CD4-positive, CD25-positive, alpha-beta regulatory T cell (primary cell): ENCODE measurements around the gene DAAM1. TPM values are rescaled to one million over a fixed set of nuclear protein-coding genes. Genes with fewer than 3 reads are reported as not detected.

Experiments used
- ATAC-seq, 2 donors: fragments of 150-1000 bp; cut with Tn5 transposase; one replicate each; pipeline ENCODE4 v1.10.0; 2021; ENCODE audit warnings: low read depth in 2 of 2, moderate number of reproducible peaks in 2 of 2, moderate library complexity in 1 of 2
- DNase-seq, 3 donors: peaks; one replicate each; pipeline versions ENCODE4 v3.0.0 to v3.0.0-alpha.2; 2012 to 2022; ENCODE audit warnings: mixed read lengths in 1 of 3
- H3K27ac ChIP-seq: one replicate; pipeline ENCODE4 v1.7.0; 2013; ENCODE audit warnings: mild to moderate bottlenecking, low read length; ENCODE audit not compliant: insufficient read depth, poor library complexity, severe bottlenecking
- H3K27me3 ChIP-seq: one replicate; pipeline ENCODE4 v1.7.0; 2013; ENCODE audit warnings: low read length; ENCODE audit not compliant: control insufficient read depth, insufficient read depth
- H3K36me3 ChIP-seq: one replicate; pipeline ENCODE4 v1.7.0; 2013; ENCODE audit warnings: mild to moderate bottlenecking, low read length, moderate library complexity; ENCODE audit not compliant: control insufficient read depth, insufficient read depth
- H3K4me1 ChIP-seq: 2 replicates; pipeline ENCODE4 v1.7.0; 2013; ENCODE audit warnings: mild to moderate bottlenecking, low read length; ENCODE audit not compliant: insufficient read depth, control insufficient read depth, poor library complexity, severe bottlenecking
- H3K4me3 ChIP-seq: one replicate; pipeline ENCODE4 v1.7.0; 2013; ENCODE audit warnings: low read depth, mild to moderate bottlenecking, low read length, moderate library complexity
- H3K9me3 ChIP-seq, 2 experiments: 1 replicate in 1 of 2; 2 replicates in 1 of 2; pipeline ENCODE4 v1.7.0; 2013; ENCODE audit warnings: low read length in 2 of 2, mild to moderate bottlenecking in 1 of 2, moderate library complexity in 1 of 2; ENCODE audit not compliant: control insufficient read depth in 2 of 2
- H3K27ac Mint-ChIP-seq, 3 donors: one replicate each; pipeline ENCODE4 v1.8.0; 2020 to 2022; ENCODE audit warnings: mild to moderate bottlenecking in 3 of 3, mixed read lengths in 3 of 3, moderate library complexity in 2 of 3
- H3K27me3 Mint-ChIP-seq: one replicate; pipeline ENCODE4 v1.8.0; 2022; ENCODE audit warnings: mild to moderate bottlenecking, mixed read lengths
- H3K36me3 Mint-ChIP-seq: one replicate; pipeline ENCODE4 v1.8.0; 2020; ENCODE audit warnings: mixed read lengths
- H3K4me1 Mint-ChIP-seq, 4 donors: one replicate each; pipeline ENCODE4 v1.8.0; 2020 to 2022; ENCODE audit warnings: mixed read lengths in 4 of 4, mild to moderate bottlenecking in 1 of 4
- H3K4me3 Mint-ChIP-seq, 4 donors: one replicate each; pipeline ENCODE4 v1.8.0; 2020 to 2022; ENCODE audit warnings: mild to moderate bottlenecking in 4 of 4, mixed read lengths in 4 of 4, moderate library complexity in 3 of 4
- H3K9me3 Mint-ChIP-seq, 7 donors: one replicate each; pipeline ENCODE4 v1.8.0; 2020 to 2022; ENCODE audit warnings: mixed read lengths in 7 of 7, mild to moderate bottlenecking in 3 of 7, moderate library complexity in 2 of 7
- polyA plus RNA-seq, 4 donors: library from polyadenylated mRNA; unstranded; fragments of 300-500 nt; fragmentation: Illumina TruSeq; gene quantifications; one replicate each; pipeline ENCODE4 v1.2.3, GENCODE V29; 2021
- total RNA-seq: library from RNA; stranded (reverse); gene quantifications from one replicate; pipeline ENCODE4 v1.2.3, GENCODE V29; 2022

The DAAM1 gene
- total and polyA plus RNA-seq, 5 donors from 2014 or later: 6.1 to 36.5 (median 11.2) TPM

DNA sequence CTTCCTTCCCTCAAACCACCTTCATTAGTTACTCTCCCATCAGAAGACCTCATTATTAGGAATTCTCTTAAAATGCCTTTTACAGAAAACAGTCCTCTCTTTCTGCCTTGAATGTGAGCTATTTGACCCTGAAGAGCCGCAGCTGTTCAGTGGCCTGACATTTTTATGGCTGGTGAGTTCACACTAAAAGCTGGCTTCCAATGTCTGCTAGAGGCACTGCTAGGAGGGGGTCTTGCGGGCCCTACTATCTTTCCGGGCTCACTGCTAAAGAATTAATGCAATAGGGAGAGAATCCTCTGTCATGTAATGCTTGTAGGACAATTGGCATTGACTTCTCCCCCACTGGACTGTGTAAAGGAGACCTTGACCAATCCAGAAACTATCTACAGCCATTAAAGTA, 189.0 kb downstream of the DAAM1 start:
- peaks cover 0 to 5% (median 0%) of the 10 kb centered on the region in 7 donors for H3K9me3 Mint-ChIP-seq
- ATAC-seq (no peak), DNase-seq (no peak)
- no peak overlapping the region for H3K27ac Mint-ChIP-seq
- H3K27me3 Mint-ChIP-seq: peaks cover 29% of the 10 kb centered on the region
- no peaks in the 10 kb centered on the region for H3K27me3 ChIP-seq
- H3K4me3 Mint-ChIP-seq: peak overlapping the region in 1 of 4 donors; percentile 2
- no peaks in the 10 kb centered on the region for H3K4me1 Mint-ChIP-seq
- no peaks in the 10 kb centered on the region for H3K9me3 ChIP-seq
- H3K36me3 Mint-ChIP-seq: no peaks in the 10 kb centered on the region
- no peaks in the 10 kb centered on the region for H3K36me3 ChIP-seq
- H3K27ac ChIP-seq: no peak overlapping the region
- no peaks in the 10 kb centered on the region for H3K4me1 ChIP-seq
- H3K4me3 ChIP-seq: no peak overlapping the region

GRCh38 chr14:59377991-59378601, 189.6 kb downstream of the DAAM1 start:
- Histone ChIP-seq H3K4me1 (no peaks in the 10 kb centered on the region), H3K27ac (no peak overlapping the region), H3K36me3 (no peaks in the 10 kb centered on the region), H3K9me3 (no peaks in the 10 kb centered on the region), H3K27me3 (no peaks in the 10 kb centered on the region), H3K4me3 (no peak overlapping the region)
- ATAC-seq: no peak
- Mint-ChIP-seq H3K4me3 (no peak overlapping the region), H3K4me1 (no peaks in the 10 kb centered on the region), H3K36me3 (no peaks in the 10 kb centered on the region), H3K27ac (no peak overlapping the region), H3K9me3 (peaks cover 0 to 7% (median 0%) of the 10 kb centered on the region in 7 donors), H3K27me3 (peaks cover 29% of the 10 kb centered on the region)
- no peak for DNase-seq

- Histone ChIP-seq H3K9me3 (no peaks in the 10 kb centered on the region), H3K4me3 (no peak overlapping the region), H3K4me1 (no peaks in the 10 kb centered on the region), H3K36me3 (no peaks in the 10 kb centered on the region), H3K27me3 (peaks cover 1% of the 10 kb centered on the region), H3K27ac (no peak overlapping the region)
- Mint-ChIP-seq H3K27ac (no peak overlapping the region), H3K4me3 (no peak overlapping the region), H3K27me3 (peaks cover 12% of the 10 kb centered on the region), H3K36me3 (no peaks in the 10 kb centered on the region), H3K4me1 (no peaks in the 10 kb centered on the region), H3K9me3 (peaks cover 0 to 5% (median 2%) of the 10 kb centered on the region in 7 donors)
- DNase-seq (no peak), ATAC-seq (no peak)
Observed at GRCh38 chr14:59389936-59390335, 201.5 kb downstream of the DAAM1 start.

- H3K27me3 ChIP-seq: peaks cover 1% of the 10 kb centered on the region
- ATAC-seq: no peak
- Mint-ChIP-seq H3K4me1 (no peaks in the 10 kb centered on the region), H3K9me3 (peaks cover 0 to 8% (median 3%) of the 10 kb centered on the region in 7 donors), H3K27ac (no peak overlapping the region), H3K27me3 (peaks cover 11% of the 10 kb centered on the region), H3K4me3 (no peak overlapping the region), H3K36me3 (no peaks in the 10 kb centered on the region)
- H3K4me1 ChIP-seq: no peaks in the 10 kb centered on the region
- H3K27ac ChIP-seq: no peak overlapping the region
- H3K4me3 ChIP-seq: no peak overlapping the region
- no peak for DNase-seq
- no peaks in the 10 kb centered on the region for H3K9me3 ChIP-seq
- no peaks in the 10 kb centered on the region for H3K36me3 ChIP-seq
Observed at GRCh38 chr14:59391388-59391787, 202.9 kb downstream of the DAAM1 start.

- peaks cover 0 to 9% (median 4%) of the 10 kb centered on the region in 4 donors for H3K4me1 Mint-ChIP-seq
- H3K36me3 Mint-ChIP-seq: no peaks in the 10 kb centered on the region
- ATAC-seq (no peak), DNase-seq (no peak)
- no peak overlapping the region for H3K27ac ChIP-seq
- no peak overlapping the region for H3K4me3 Mint-ChIP-seq
- H3K27ac Mint-ChIP-seq: no peak overlapping the region
- H3K9me3 Mint-ChIP-seq: peaks cover 0 to 15% (median 3%) of the 10 kb centered on the region in 7 donors
- no peaks in the 10 kb centered on the region for H3K27me3 ChIP-seq
- no peaks in the 10 kb centered on the region for H3K4me1 ChIP-seq
- peaks cover 5% of the 10 kb centered on the region for H3K27me3 Mint-ChIP-seq
- H3K36me3 ChIP-seq: no peaks in the 10 kb centered on the region
- no peaks in the 10 kb centered on the region for H3K9me3 ChIP-seq
- no peak overlapping the region for H3K4me3 ChIP-seq
Observed at GRCh38 chr14:59394268-59394667, 205.8 kb downstream of the DAAM1 start.

- no peak for DNase-seq
- Mint-ChIP-seq H3K36me3 (no peaks in the 10 kb centered on the region), H3K4me1 (peaks cover 0 to 10% (median 5%) of the 10 kb centered on the region in 4 donors), H3K9me3 (peaks cover 0 to 13% (median 3%) of the 10 kb centered on the region in 7 donors), H3K4me3 (no peak overlapping the region), H3K27me3 (peaks cover 5% of the 10 kb centered on the region), H3K27ac (no peak overlapping the region)
- Histone ChIP-seq H3K36me3 (no peaks in the 10 kb centered on the region), H3K4me1 (no peaks in the 10 kb centered on the region), H3K27ac (no peak overlapping the region), H3K27me3 (no peaks in the 10 kb centered on the region), H3K4me3 (no peak overlapping the region), H3K9me3 (no peaks in the 10 kb centered on the region)
- no peak for ATAC-seq
Observed at GRCh38 chr14:59395672-59396071, 207.2 kb downstream of the DAAM1 start.

GRCh38 chr14:59398841-59399240, 210.4 kb downstream of the DAAM1 start:
- Mint-ChIP-seq H3K27me3 (peaks cover 5% of the 10 kb centered on the region), H3K4me3 (peak overlapping the region in 1 of 4 donors; percentile 1), H3K27ac (no peak overlapping the region), H3K9me3 (peaks cover 0 to 19% (median 3%) of the 10 kb centered on the region in 7 donors), H3K36me3 (no peaks in the 10 kb centered on the region), H3K4me1 (peaks cover 0 to 10% (median 5%) of the 10 kb centered on the region in 4 donors)
- Histone ChIP-seq H3K36me3 (no peaks in the 10 kb centered on the region), H3K27me3 (no peaks in the 10 kb centered on the region), H3K9me3 (peaks cover 0 to 3% of the 10 kb centered on the region in 2 experiments), H3K27ac (no peak overlapping the region), H3K4me3 (no peak overlapping the region), H3K4me1 (no peaks in the 10 kb centered on the region)
- DNase-seq (peak in 1 of 3 donors; percentile 58), ATAC-seq (no peak)
